OCI-M1 (cell line): Measurements from ENCODE around the gene RAPSN.
A peak's percentile ranks its signal among the peaks of the same experiment; 100 is the strongest.

Experiments used
- DNase-seq: peaks from one replicate; lab custom pipeline; 2025; lab: John Stamatoyannopoulos, UW

Gene RAPSN

DNA sequence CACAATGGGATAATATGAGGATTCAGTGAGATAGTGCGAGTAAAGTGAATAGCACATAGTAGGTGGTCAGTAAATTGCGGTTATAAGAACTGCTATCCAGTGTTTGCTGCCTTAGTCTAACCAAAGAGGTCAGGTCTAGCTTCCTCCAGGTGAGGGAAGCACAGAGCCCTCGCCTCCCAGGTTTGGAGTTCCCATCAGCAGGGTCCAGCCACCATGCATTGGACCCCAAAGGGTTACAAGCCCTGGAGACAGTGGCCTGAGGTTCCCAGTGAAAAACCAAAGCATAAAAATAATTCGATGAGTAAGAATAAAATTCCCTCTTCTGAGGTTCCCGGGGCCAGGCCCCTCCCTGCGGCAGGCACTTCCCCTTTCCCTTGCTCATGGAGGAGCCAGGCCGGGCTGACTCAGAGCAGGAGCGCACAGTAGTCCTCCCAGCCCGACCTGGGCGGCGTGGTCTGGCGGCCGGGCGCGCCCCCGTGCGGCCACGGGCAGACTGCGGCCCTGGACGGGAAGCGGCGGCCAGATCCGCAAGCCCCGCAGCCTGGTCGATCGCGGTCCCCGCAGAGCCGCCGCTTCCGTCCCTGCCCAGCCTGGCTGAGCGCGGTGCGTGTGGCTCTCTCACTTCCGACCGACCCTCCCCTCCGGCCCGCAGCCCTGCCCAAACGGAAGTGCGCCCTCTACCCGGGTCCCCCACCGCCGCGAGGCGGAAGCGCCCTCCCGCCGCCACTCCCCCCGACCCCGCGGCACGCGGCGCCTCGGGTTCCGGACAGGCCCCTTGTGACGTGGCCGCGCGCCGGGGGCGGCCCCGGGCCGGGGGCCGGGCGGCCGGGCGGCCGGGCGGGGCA lies 41.0 kb downstream of the RAPSN start, which contains the start of gene SLC39A13:
TSS of gene SLC39A13 (plus strand) at position 845 of the 845 bp plus-strand sequence. CDS start 1,505 bp downstream, outside the sequence.
- DNase-seq = peak; percentile 98

DNA sequence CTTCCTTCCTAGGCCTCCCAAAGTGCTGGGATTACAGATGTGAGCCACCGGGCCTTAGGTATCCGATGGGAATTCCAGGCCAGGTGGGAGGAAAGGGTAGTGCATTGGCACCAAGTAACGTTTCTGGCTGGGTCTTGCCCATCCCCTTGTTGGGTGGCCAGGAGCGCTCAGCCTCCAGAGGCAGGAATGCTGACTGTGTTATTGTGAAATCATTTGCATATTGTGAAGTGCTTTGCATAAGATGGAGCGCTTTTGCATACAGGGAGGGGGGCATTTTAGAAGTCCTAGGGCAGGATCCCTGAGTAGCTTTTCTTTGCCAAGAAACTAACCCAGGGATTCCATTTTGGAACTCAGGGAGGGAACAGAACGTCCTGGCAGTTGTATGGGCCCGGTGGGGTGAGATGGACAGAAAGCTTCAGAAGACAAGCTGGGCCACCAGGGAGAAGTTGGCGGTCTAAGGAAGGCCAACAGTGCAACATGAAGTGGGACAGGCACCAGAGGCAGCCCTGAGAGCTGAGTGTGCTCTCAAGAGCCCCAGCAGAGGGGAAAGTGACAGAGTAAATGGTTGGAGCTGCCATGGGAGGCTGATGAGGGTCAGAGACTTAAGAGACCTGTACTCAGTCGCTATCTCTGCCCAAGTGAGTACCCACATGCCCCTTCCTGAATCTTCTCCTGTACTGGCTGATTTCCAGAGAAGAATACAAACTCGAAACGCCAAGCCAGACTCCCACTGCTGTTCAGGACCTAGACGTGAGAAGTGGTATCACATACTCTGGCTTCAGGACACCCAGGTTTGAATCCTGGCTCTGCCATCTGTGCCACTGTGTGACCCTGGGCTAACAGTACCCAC lies 41.8 kb downstream of the RAPSN start:
- DNase-seq = peak; percentile 62

DNA sequence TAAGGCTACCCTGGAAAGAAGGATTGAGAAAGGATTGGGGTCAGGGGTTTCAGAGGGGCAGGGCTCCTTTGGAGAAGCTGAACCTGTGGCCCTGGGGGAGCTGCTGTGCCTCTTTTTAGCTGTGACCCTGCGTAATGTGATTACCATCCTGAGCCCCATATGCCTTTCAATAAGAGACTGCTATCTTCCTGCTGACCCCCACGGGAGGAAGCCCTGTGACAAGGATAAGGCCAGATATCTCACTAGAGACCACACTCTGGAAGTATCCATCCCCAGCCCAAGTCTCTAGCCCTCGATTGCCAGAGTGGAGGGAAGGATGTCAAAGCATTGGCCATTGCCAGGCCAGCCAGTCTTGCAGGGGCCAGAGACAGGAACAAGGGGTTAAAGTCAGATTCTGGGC lies 45.4 kb downstream of the RAPSN start:
- DNase-seq = no peak

DNA sequence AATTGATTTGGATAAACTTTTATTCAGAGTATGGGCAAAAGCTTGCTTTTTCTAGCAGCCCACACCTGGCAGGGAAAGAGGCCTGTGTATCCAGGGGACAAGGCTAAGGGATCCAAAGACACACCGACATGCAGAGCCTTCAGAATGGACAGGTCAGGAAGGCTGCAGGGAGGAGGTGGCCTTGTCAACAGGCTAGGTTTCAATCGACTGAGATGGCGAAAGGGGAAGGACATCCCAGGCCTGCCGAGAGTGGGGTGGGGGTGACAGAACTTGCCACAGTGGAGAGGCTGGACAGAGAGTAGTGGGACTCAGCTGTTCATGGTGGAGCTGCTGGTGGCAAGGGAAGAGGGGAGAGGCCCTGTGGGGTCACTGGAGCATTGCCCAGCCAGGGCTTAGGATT lies 45.8 kb downstream of the RAPSN start:
- DNase-seq = no peak

DNA sequence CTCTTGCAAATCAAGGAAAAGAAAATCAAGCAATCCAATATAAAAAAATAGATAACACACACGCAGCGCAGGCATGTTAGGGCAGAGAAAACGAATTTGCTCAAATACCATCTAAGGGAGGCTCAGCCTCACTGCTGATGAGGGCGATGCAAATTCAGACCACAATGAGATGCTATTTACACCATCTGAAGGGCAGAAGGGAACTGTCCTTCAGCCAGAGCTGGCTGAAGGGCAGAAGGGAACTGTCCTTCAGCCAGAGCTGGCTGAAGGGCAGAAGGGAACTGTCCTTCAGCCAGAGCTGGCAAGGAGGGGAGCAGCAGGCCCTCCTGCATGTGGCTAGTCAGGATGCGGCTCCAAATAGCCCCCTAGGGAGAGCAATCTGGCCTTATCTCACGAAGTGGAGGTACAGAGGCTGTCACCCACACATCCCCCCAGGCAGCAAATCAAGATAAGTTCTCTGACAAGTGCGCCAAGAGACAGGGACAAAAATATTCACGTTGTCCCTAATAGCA lies 48.1 kb downstream of the RAPSN start:
- DNase-seq = peak; percentile 81

DNA sequence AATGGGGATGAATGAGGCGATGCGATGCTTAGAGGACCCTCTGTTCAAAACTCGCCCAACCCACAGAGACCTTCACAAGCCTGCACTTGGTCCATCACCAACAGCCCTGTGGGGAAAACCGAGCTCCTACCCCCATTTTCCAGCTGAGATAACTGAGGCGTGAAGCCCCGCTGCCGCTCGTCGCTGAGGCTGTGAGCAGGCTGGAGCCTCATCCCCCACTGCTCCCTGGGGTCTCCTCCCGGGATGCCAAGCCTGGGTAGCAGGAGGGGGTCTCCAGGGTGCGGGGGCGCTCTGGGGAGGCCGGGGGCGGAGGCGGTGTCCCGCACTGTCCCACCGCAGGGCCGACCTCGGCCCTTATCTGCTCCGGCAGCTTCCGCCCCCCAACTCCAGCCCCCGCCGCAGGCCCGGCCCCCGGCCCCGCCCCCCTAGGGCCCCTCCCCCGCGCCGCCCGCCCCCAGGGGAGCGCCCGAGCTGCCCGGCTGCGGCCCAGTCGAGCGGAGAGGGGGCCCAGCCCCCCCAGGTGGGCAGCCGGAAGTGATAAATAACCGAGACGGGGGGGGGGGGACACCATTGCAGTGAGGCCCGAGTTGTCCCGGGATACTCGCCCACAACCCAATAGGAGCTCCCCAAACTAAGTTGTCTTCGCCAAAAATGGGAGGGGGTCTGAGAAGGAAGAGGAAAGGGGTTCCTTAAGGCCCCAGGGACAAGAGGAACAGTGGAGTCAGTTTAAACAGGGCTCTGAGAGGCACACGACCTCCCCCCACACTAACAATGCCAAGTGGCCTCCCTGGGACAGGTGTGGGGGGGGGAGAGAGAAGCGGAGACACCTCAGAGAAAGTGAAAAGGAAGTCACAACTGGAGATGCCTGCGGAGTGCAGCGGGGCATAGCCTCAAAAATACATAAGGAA lies 48.8 kb downstream of the RAPSN start:
- DNase-seq = peak; percentile 72

DNA sequence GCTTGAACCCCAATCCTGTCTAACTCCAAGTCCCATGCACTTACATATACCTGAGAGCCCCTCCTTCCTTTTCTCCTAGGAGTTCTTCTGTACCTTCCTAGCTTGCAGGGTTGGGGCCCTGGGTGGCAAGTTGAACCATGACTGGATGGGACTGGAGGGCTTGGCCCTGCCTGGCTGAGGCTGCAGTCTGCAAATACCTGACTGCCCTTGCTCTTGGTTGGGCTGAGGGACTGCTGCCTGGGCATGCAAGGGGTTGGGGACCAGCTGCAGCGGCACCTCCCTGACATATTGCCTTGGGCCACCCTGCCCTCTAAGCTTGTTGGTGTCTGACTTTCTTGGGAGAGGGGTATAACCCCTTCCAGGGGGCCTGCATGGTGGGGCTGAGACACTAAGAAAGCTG lies 50.4 kb downstream of the RAPSN start:
- no peak for DNase-seq

DNA sequence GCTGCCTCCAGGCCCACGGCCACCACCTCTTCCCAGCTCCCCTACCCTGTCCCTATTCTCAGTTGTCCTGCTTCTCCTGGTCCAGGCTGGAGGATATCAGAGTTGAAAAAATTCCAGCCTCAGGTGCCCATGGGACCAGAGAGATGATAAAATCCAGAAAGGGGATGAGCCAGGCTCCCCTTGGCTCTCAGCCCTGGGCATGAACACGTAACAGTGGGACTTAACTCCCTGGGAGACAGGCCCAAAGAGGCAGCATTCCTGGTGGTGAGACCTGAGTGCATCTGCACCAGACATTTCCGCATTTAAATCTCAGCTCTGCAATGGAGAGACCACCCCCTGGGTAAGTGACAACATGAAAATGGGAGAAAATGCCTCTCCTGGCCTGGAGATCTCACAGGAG lies 50.9 kb downstream of the RAPSN start:
- DNase-seq = no peak

DNA sequence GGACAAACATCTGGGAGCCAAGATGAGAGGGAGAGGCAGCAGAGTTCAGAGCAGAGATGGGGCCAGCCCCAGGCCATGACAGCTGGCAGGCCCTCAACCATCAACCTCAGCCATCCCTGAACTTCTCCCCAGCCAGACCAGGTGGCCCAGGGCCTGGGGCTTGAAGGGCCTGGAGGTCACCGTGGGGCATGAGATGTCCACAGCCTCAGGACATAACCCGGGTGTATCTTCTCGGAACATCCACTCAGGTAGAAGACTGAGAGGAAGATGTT lies 53.0 kb downstream of the RAPSN start:
- DNase-seq = no peak

DNA sequence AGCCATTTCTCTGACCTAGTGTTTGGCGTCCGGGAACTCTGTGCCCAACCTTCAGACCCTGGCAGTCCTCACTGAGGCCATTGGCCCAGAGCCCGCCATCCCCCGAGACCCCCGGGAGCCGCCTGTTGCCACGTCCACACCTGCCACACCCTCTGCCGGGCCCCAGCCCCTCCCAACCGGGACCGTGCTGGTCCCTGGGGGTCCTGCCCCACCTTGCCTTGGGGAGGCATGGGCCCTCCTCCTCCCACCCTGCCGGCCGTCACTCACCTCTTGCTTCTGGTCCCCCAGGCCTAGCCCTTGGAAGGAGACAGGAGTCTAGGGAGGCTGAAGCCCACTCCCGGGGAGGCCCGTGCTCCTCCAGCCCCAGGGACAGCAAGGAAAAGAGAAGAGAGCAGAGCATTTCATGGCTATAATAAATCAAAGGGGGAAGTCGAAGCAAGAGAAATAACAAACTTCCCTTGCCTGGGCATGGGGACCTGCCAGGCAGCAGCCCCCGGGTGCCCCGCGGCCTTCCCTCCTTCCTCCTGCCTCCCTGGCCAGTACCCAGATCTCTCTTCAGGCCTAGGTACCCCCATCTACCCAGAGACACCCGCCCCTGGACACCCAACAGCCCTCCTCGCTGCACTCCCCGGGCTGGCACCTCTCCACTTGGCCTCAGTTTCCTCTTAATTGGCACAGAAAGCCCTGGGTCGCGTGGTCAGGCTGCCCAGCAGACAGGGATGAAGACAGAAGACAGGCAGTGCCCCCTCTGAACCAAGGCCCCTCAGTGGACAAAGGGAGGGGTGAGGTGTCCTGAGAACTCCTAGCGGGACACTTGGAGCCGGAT lies 53.5 kb downstream of the RAPSN start:
- DNase-seq = no peak

DNA sequence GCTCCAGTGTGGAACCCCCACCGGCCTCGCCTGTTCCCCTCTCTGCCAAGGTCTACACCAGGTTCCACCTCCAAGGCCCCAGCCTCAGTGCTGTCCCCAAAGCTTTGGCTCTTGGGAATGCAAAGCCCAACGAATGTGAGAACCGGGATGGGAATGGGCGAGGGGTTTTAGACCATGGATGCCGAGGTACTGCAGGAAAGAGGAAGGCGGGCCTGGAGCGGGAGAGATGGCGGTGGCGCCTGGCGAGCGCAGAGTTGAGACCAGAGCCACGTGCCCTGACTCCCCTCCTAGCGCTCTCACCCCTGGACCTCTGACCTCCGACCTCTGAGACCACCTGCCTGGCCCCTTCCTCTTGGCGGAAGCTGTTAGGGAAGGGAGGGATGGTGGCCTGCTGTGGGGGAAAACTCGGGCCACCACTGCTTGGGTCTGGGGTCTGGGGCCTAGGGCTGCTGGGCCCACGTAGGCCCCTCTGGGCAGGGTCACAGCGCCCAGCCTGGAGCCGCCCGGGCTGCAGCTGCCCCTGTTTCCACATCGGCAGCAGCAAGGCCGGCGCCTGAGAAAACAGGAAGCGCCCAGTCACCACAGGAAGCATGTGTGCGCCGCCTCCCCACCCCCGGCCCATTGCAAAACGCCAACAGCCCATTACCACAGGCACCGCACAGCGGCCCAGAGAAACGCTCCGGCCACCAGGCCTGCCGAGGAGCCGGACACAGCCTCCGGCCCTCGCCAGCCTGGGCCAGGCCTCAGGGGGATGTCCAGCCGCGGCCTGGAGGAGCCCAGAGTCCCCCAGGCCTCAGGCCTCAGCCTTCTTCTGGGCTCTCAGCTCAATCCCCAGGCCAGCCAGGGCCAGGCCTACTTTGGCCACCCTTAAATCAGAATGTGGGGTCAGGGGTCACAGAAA lies 54.4 kb downstream of the RAPSN start:
- DNase-seq = peak; percentile 92

DNA sequence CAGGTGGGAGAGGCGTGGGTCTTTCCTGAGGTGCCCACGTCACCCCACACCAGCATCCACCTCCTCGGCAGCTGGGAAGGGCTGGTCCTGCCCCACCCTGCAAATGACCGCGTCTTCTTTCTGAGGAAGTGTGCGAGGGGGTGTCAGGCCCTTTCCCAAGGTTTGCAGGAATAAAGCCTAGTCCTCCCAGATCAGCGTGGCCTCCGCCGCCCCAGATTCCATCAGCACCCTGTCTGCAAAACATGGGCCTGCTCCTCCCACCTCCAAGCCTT lies 55.0 kb downstream of the RAPSN start:
- DNase-seq = no peak

DNA sequence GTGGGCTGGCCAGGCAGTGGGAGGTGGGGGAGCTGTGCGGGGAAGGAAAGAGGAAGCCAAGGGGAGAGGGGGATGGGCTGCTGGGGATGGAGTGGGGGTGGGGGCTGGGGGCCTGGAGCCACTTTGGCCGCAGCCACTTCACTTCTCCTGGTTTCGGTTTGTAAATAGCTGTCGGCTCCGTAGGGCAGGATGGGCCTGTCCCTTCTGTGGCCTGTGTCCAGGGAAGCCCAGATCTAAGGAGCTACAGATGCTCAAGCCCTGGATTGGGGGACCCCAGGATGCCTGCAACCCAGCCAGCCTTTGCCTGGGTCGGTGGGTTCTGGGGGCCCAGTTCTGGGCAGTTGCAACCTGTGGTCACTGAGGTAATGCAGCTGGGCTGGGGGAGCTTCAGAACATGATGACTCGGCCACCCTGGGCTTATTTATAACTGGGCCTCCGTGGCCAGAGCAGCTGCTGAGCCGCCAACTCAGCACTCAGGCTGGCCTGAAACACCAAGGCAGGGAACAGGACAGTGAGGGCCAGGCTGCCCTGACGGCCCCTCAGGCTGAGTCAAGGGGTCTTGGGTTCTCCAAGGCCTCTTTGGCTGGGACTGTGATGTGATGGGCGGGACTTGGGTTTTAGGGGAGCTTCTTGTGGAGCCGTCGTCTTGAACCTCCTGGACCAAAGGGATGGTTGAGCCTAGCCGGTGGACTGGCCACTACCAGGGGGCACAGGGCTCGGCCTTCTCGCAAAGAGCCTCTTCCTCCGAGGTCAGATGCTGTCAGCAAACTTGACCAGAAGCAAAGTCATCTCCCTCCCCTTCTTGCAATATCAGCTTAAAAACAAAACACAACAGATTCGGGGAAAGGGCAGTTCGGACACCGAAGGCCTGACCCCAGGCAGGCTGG lies 55.5 kb downstream of the RAPSN start:
- DNase-seq = peak; percentile 92

DNA sequence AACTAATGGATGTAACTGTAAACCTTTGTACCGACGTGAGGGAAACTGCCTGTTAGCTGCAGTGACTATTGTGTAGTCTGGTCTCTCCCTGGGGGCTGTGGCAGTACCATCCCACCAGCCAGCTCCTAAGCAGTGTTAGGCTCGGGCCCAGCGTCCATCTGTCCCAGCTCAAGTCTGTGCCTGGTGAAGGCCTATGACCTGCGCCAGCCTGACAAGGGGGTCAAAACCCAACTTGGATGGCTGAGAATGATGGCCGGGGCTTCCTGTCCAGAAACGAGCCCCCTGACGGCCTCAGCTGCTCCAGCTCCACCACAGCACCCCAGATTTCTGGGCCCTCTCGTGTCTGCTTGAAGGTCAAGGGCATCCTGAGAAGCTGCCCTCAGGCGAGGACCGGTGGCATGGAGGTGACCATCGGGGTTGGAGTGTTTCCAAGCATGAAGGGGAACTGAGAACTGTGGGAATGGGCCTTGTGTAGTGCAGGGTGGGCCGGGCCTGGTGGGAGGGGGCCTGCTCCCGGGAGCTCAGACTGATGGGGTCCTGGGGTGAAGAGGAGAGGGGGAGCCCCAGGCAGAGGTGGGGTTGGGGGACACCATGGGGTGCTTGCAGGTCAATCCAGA lies 56.3 kb downstream of the RAPSN start:
- DNase-seq = no peak

DNA sequence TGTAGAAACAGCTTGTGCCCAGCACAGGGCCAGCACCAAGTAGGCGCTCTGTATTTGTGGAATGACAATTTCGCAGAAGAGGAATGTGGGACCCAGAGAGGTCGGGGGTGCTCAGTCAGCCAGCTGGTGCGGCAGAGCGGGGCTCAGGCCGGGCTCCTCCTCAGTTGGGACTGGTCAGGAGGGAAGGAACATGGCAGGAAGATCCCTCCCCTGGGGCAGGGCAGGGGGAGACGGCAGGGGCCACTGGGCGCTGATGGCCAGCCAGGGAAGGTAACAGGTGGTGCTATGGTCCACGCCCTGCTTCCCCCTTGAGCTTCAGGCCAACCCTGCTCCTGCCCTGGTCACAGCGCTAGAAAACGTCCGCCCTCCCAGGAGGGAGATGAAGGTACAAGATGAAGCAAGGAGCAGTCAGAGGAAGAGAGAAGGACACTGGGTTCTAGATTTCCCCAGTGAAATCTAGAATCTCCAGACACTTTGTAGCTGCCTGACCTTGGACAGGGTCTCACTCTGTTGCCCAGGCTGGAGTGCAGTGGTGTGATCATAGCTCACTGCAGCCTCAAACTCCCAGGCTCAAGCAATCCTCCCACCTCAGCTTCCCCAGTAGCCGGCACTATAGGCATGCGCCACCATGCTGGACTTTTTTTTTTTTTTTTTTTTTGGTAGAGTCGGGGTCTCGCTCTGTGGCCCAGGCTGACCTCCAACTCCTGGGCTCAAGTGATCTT lies 57.1 kb downstream of the RAPSN start:
- no peak for DNase-seq

DNA sequence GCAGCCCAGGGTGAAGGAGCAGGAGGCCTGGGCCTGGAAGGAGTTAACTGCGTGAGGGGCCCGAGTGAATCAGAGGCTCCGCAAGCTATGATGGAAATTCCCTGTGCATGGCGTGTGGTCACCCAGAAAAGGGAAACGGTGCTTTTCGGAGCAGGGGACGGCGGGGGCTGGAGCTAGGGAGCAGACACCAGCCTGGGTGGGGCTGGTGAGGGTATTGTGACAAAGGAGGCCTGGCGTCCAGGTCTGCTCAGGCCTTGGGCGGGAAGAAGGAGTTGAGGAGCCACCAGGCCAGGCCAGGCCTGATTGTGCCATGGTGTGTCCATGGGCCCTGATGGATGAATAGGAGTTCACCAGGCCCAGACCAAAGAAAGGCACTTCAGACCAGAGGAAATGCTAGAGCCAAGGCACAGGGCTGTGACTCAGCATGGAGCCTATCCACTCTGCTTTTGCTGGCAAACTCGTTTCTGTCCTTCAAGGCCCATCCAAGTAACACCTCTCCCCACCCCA lies 57.8 kb downstream of the RAPSN start:
- no peak for DNase-seq

DNA sequence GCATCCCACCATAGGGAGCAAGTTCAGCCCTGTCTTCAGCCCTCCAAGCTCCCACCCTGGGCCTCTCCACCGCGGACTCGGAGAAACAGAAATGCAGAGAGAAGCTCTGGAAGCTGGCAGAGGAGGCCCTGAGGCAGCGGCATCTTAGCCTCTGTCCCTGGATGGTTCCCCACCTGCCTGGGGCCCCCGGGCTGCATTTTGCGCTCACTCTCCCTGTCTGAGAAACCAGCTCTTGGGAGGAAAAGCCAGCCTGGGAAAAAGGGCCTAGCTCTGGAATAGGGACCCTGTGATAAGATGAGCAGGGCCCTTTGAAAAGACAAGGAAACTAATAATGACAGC lies 58.5 kb downstream of the RAPSN start:
- DNase-seq = no peak
